ENCODE measurements around the gene SUMO4. TPM values are rescaled to one million over a fixed set of nuclear protein-coding genes. Genes with fewer than 3 reads are reported as not detected.

The SUMO4 gene
- total and polyA plus RNA-seq, 2 of the 8 experiments (the other 6 are each of a cell fraction or from before 2014, with no cell fraction given) = 0.09 to 1.3 TPM

- Histone ChIP-seq H3K79me2 (ENCODE audit: control insufficient read depth in 1 of 2, insufficient read depth in 2 of 2, low read length in 2 of 2) (peaks cover 6 to 97% of the 10 kb centered on the region in 2 experiments), H2BK5ac (ENCODE audit: low read depth, low read length) (no peak overlapping the region), H3K27me3 (replicated peaks in 1 of 4; ENCODE audit: control insufficient read depth in 3 of 4, extremely low read depth in 1 of 4, insufficient read depth in 3 of 4, low read length in 3 of 4) (no peaks in the 10 kb centered on the region), H2AFZ (ENCODE audit: low read length) (no peak overlapping the region), H3K27ac (ENCODE audit: low read depth, low read length) (no peak overlapping the region), H3K79me1 (ENCODE audit: low read depth, low read length) (peaks cover 7% of the 10 kb centered on the region; the same call in 1 of the 2 replicates), H3K36me3 (ENCODE audit: control insufficient read depth in 2 of 4, insufficient read depth in 4 of 4, low read length in 3 of 4) (no peaks in the 10 kb centered on the region), H3K4me2 (ENCODE audit: insufficient read depth in 1 of 2, low read depth in 2 of 2, low read length in 2 of 2) (no peak overlapping the region), H2BK12ac (ENCODE audit: low read depth, low read length) (no peak overlapping the region), H4K20me1 (replicated peaks in 1 of 2; ENCODE audit: control insufficient read depth in 1 of 2, insufficient read depth in 2 of 2, low read length in 2 of 2) (peaks cover 4 to 6% of the 10 kb centered on the region in 2 experiments), H3K4me1 (replicated peaks in 1 of 4; ENCODE audit: control insufficient read depth in 3 of 4, insufficient read depth in 4 of 4, low read length in 3 of 4) (peaks cover 0 to 2% (median under 1%) of the 10 kb centered on the region in 4 experiments; a peak in 5 of 7 replicates), H3K14ac (ENCODE audit: insufficient read length) (no peak overlapping the region), H4K5ac (ENCODE audit: insufficient read length, low read depth, low read length) (no peak overlapping the region), H3K56ac (replicated peaks; ENCODE audit: insufficient read length, low read depth, low read length) (no peak overlapping the region), H3K18ac (ENCODE audit: extremely low read depth, low read length) (no peak overlapping the region), H2BK20ac (ENCODE audit: low read length) (no peak overlapping the region), H3K4ac (replicated peaks; ENCODE audit: insufficient read length, low read depth, low read length) (no peak overlapping the region), H3K9me3 (ENCODE audit: insufficient read depth in 2 of 2, low read depth in 1 of 2, low read length in 1 of 2) (no peaks in the 10 kb centered on the region), H3K23ac (ENCODE audit: insufficient read length) (no peak overlapping the region), H3K4me3 (ENCODE audit: extremely low read depth in 1 of 4, insufficient read depth in 2 of 4, low read depth in 3 of 4, low read length in 4 of 4) (no peak overlapping the region), H4K8ac (ENCODE audit: extremely low read depth, insufficient read depth, low read length) (no peak overlapping the region), H3K9ac (replicated peaks in 1 of 4; ENCODE audit: extremely low read depth in 1 of 4, low read depth in 3 of 4, low read length in 3 of 4) (no peak overlapping the region), H2AK5ac (ENCODE audit: low read depth, low read length) (no peak overlapping the region), H2BK120ac (replicated peaks; ENCODE audit: low read depth, low read length) (no peak overlapping the region), H3K23me2 (ENCODE audit: low read depth, low read length) (no peaks in the 10 kb centered on the region), H4K91ac (replicated peaks; ENCODE audit: insufficient read length, low read length) (no peak overlapping the region), H2BK15ac (ENCODE audit: low read length) (no peak overlapping the region)
- no peak for DNase-seq (ENCODE audit: low read depth in 1 of 2, low spot score in 2 of 2)
- FAIRE-seq = no peak
- TF ChIP-seq BACH1 (IDR thresholded peaks at IDR 0.05; ENCODE audit: low read length) (peak; percentile 58; the same call in 1 of the 2 replicates), KDM5A (IDR thresholded peaks at IDR 0.05; ENCODE audit: low read length) (no peak), POLR2AphosphoS5 (IDR thresholded peaks at IDR 0.05; ENCODE audit: low read depth, low read length) (no peak)
- ChIA-PET CTCF (ENCODE audit: partially characterized antibody) (no interaction called here), POLR2A (ENCODE audit: partially characterized antibody) (no interaction called here)
- WGBS, 2 experiments (ENCODE audit: extremely low coverage in 1 of 2, insufficient coverage in 1 of 2, insufficient read length in 1 of 2, insufficient replicate concordance in 2 of 2, low coverage in 1 of 2, low lambda C conversion rate in 2 of 2, missing lambda C conversion rate in 1 of 2) = 89% methylated on average over 17 of the region's 17 CpGs; no CpG with 5 or more reads in 1 of the 2 experiments
Observed at GRCh38 chr6:149357726-149358538, 42.1 kb upstream of the SUMO4 start.

Data from H1 (cell line).